ENCODE measurements around the gene SPATC1L.

DNA sequence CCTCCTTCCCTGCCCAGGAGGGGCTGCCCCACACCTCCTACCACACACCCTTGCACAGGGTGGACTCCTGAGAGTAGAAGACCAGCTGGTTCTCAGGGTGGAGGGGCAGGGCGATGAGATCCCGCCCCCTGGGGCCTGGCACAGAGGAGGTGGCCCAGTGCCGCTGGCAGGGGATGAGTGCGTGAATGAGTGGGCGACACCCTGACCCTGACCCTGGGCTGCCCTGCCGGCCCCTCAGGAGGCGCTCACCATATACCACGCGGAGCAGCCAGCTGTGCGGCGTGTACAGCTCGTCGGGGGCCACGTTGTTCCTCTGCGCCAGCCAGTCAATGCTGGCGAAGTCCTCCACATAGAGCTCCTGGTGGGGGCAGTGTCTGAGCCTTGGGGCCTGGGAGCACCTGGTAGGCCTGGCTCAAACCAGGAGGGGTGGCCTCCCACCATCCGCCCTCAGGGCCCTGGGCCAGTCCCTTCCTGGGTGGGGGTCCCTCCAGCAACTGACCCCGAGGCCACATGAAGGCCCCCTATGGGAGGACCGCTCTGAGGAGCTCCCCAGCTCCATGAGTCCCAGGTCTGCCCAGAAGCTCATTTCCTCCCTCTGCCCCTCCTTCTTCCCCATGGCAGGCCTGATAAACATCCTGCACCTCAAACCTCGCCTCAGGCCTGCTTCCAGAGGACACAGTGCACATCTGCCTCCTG, 31.3 kb upstream of the SPATC1L start:
- no peak for TF ChIP-seq TARDBP (IDR thresholded peaks at IDR 0.05)
- no peak for TF ChIP-seq BHLHE40 (IDR thresholded peaks at IDR 0.05; ENCODE audit: borderline replicate concordance)
- TF ChIP-seq SP1 (IDR thresholded peaks at IDR 0.05): no peak
- TF ChIP-seq SUZ12 (IDR thresholded peaks at IDR 0.05): no peak
- TF ChIP-seq FOXM1 (IDR thresholded peaks at IDR 0.05; ENCODE audit: borderline replicate concordance): no peak
- no peak for TF ChIP-seq L3MBTL2 (conservative IDR thresholded peaks at IDR 0.05)
- no peak for TF ChIP-seq FOXA1 (IDR thresholded peaks at IDR 0.05)
- no peak for TF ChIP-seq HDGF (IDR thresholded peaks at IDR 0.05; ENCODE audit: borderline replicate concordance)
- no peak for TF ChIP-seq ARNT (IDR thresholded peaks at IDR 0.05)
- no peak for TF ChIP-seq ELF4 (IDR thresholded peaks at IDR 0.05)

Measured in HEK293T (cell line).